ENCODE results near the gene RAET1E. TPM values are rescaled to one million over a fixed set of nuclear protein-coding genes. Genes with fewer than 3 reads are reported as not detected.
"Not testable (repeated sequence)": the region's sequence is repeated elsewhere in the genome, so short reads cannot be mapped to it uniquely, and the experiment has no call there.

RAET1E gene
- total RNA-seq, 1 donor from 2014 or later: 4.1 TPM

DNA sequence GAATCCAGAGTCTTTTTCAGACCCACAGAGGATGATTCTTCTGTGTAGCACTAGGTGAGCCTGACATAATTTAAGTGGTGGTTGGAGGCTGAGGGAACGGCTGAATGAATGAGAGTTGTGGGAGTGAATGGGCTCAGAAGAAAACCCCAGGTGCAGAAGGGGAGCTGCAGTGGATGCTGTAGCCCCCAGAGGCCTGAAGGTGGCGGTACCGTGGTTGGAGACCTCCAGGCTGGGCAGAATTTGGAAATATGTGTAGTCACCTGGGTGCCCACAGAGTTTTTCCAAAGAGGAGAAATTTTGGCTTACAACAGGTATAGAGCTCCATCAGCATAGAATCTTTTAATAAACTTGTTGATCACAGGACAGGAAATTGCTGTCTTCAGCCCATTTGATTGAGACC, 31.5 kb upstream of the RAET1E start:
- DNase-seq (ENCODE audit: low read depth): no peak

DNA sequence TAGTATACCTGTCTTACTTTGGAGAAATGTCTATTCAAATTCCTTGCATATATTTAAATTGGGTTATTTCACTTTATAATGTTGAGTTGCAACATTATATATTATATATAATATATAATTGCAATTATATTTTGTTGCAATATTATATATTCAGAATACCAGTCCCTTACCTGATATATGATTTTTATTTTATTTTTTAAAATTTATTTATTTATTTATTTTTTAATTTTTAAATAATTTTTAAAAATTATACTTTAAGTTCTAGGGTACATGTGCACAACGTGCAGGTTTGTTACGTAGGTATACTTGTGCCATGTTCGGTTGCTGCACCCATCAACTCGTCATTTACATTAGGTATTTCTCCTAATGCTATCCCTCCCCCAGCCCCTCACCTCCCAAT, 29.1 kb upstream of the RAET1E start:
- DNase-seq (ENCODE audit: low read depth): not testable (repeated sequence)

DNA sequence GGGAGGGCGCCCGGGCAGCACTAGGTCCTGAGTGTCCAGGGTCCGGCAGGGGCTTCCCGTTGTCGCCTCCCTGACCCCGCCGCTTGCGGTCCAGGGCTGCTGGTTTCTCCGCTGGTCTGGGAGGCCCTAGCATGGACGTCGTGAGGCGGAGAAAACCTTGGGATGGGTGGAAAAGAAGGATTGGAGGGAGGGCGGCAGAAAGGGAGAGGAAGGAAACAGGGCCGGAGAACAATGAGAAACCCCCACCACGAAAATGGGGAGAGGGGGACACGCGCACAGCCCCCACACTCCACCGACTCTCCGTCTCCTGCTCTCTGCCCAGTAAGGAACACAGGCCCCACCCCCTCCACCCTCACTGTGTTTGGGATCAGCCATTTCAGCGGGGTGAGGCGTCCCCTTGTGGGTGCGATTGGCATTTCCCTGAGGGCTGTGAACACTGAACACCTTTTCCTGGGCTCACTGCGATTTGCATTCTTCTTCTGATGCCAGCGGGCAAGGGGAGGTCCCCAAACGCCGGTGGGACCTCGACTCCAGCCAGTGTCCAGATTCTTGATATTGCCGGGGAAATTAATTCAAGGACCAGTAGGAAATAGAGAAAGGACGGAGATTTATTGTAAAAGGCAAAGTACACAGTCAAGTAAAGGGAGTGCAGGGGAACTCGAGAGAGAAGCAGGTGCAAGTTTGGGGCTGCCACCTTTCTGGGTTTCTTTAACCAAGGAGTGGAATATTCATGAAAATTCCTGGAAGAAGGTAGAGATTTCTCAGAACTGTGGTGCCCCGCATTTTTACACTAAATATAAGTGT, 28.3 kb upstream of the RAET1E start:
- peak; percentile 86 for DNase-seq (ENCODE audit: low read depth)

DNA sequence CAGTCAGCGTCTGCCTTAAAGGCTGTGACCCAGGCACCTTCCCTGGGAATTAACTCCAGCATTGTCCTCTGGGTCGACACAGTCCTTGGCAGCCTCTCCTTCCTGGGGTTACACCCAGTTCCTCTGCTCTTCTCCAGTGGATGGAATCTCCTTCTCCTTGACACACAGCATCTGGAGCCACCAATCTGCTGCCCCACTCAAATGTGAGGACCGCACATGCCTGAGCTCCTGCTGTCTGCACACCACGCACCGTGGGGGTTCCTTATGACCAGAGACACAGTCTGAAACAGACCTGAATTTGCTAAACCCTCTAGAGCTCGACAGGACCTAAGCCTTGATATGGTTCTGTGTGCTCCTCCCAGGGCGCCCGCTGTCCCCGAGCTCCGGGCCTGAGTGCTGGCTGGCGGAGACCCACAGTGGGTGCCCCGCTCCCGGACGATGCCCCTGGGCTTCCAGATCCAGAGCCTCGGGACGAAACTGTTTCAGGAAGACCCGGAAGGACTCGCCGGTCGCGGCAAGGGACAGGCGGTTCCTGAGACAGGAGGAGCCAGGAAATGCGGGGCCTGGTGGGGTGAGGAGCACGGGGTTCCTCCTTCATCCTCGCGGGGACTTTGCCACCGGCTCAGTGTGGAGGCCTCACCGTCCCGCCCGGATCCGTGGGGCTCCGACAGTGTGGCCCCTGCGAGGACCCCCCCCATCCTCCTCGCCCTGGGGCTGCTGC, 27.5 kb upstream of the RAET1E start:
- no peak for DNase-seq (ENCODE audit: low read depth)

DNA sequence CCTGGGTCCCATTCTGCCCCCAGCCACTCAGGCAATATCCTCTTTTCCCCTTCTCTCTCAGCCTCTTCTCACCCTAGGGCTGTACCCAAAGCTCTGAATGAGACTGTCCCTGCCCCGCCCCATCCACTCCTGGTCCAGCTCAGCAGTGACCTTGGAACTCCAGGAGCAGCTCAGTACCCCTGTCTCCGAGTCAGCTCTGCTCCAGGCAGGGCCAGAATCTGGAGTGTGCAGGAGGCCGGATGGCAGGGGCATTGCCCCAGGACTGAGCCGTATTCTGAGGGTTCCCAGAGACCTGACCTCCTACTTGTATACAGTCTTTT, 27.0 kb upstream of the RAET1E start:
- DNase-seq (ENCODE audit: low read depth): no peak

DNA sequence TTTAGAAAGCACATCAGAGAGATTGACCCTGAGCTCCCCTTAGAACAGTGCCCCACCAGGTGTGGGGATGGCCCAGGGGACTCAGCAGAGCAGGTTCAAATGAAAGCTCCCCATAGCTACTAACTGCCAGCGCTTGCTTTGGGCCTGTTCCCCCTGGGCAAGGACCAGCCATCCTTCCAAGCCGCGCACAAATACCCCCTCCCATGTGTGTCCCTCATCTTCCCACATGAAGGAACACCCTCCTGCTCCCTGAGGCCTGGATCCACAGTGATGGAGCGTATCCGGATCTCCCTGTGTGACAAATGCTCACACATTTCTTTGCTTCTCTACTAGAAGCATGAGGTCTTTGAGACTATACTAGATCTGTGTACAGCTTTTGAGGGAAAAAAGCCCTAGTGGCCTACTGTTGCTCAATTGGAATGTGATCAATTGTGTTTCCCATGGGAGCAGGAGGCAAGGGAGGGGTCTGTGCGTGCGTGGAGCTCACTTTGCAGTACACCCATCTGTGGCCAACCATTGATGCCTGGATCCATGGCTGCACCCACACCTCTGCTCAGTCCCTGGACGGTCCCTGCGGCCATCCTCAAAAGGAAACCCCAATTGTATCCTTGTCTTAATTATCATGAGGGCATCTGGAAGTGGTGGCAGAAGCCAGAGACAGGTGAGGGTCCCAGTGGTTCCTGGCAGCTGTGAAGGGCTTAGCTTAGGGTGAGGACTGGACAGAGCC, 26.5 kb upstream of the RAET1E start:
- no peak for DNase-seq (ENCODE audit: low read depth)

DNA sequence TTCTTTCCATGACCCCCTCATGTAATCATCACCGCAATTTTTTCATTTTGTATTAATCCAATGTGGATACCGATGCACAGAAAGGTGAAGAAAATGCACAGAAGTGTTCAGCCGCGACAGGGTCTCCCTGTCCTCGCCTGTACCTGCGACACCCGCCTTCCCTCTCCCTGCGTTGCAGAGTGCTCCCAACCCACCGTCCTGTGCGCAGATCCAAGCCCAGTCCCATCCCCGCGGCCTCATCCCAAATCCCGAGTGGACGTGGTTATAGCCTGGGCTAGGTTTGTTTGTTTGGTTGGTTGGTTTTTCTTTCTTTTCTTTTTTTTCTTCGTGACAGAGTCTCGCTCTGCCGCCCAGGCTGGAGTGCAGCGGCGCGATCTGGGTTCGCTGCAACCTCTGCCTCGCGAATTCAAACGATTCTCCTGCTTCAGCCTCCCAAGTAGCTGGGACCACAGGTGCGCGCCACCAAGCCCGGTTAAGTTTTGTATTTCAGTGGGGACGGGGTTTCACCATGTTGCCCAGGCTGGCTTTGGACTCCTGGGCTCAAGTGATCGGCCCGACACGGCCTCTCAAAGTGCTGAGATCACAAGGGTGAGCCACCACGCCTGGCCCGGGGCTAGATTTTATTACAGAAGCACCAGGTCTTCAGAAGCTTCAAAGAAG, 25.5 kb upstream of the RAET1E start:
- no peak for DNase-seq (ENCODE audit: low read depth)

DNA sequence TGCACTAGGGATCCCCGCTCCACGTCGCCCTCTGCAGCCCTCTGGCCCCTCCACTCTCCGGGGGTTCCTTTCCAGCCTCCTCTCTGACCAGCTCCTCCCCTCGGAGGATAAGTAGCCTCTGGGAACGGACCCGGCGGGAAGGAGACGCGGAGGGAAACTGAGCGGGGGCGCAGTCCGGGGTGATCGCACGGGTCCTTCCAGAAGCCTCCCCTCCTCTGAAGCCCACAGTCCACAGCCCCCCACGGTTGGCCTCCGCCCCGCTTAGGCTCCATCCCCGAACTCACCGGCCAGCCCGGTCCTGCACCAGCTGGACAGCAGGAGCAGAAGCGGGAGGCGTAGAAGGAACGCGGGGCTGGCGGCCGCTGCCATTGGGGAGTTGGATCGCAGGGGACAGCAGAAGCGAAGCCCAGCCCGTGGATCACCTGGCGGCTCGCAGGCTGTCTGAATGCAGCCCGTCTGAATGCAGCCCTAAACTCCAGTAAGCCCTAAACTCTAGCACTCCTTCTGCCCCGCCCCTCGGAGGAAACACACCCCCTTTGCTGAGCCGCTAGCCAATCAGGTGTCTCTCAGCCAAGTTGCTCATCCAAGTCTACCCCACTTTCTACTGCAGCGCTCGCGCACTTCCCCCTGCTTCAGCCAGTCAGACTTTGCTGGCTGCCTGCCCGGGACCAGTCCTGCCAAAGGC, 24.9 kb upstream of the RAET1E start, which contains the start of gene RAET1G:
Gene RAET1G, minus strand, starts transcription at position 480 of the 685 bp plus-strand sequence. Its CDS starts 111 bp downstream, at position 369.
- peak; percentile 90 for DNase-seq (ENCODE audit: low read depth)

DNA sequence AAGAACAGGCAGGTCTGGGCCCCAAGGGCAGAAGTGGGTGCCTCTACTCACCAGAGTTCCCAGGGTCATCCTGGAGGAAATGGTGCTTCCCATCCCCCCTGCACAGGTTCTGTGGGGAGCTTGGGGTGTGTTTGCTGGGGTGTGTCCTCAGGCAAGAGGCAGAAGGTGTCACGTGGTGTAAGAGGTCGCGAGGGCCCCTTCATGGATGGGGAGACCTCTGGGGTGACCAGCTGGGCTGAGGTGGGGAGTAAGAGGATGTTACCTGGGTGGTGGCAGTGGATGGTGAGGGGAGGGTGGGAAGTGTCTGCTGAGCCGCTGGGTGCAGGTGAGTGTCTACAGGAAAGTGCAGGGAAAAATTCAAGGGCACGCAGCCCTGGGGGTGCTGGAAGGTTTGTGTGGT, 24.2 kb upstream of the RAET1E start:
- not testable (repeated sequence) for DNase-seq (ENCODE audit: low read depth)

DNA sequence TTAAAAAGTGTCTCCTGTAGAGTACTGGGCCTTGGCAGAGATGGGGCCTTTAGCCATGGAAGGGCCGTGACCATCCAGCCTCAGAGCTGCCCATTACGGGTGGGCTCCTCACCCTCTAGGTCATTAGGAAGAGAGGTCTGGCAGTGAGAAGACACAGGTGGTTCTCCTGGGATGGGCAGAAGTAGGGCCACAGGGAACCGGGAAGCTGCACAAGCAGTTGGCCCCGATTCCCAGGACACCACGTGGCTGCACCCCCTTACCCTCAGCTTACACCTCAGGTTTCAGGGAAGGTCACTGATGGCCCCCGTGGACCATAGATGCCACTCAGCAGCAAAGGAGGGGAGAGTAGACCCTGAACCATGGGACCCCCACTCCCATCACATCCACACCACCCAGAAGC, 23.4 kb upstream of the RAET1E start:
- no peak for DNase-seq (ENCODE audit: low read depth)

DNA sequence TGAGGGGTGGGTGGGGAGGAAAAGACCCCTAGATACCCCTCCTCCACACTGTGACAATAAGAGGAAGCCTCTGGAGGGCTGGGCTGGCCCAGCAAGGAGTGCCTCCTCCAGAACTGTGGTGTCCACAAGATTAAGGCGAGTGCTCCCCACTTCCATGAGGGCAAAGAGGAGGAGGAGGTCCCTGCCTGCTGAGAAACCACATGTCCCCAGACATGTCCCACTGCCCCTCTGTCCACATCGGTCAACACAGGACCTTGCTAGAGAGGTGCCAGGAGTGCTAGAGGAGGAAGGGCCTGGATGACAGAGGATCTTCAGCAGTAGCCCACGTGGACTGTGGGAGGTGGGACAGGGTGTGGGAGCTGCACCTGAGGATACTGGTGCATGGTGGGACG, 21.9 kb upstream of the RAET1E start:
- no peak for DNase-seq (ENCODE audit: low read depth)

DNA sequence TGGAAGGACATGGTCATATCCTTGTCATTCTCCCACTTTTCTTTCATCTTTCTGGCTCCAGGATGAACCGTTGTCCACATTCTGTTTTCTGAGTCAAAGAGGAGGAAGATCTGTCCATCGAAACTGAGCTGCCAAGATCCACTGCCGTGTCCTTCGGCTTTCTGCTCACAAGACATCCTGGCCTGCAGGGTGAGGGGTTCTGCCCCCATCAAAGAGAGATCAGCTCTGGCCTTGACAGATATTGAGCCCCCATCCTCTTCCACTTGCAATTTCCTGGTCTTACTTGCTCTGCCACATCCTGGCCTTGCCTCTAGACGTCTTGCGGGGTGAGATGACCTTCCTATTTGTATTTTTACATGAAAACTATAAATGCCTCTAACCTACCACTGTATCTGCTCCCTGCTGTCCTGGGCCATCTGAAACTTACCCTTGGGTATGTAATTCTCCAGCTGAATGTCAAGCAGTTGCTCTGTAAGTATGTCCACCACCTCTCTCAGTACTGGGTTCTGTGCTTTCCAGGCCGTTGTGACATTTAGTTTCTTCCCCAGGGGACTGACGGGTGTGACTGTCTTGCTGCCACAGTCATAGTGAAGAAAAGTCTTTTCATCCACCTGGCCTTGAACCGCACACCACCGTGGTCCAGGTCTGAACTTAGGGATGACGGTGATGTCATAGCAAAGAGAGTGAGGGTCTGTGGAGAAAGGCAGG, 21.4 kb upstream of the RAET1E start:
- not testable (repeated sequence) for DNase-seq (ENCODE audit: low read depth)

DNA sequence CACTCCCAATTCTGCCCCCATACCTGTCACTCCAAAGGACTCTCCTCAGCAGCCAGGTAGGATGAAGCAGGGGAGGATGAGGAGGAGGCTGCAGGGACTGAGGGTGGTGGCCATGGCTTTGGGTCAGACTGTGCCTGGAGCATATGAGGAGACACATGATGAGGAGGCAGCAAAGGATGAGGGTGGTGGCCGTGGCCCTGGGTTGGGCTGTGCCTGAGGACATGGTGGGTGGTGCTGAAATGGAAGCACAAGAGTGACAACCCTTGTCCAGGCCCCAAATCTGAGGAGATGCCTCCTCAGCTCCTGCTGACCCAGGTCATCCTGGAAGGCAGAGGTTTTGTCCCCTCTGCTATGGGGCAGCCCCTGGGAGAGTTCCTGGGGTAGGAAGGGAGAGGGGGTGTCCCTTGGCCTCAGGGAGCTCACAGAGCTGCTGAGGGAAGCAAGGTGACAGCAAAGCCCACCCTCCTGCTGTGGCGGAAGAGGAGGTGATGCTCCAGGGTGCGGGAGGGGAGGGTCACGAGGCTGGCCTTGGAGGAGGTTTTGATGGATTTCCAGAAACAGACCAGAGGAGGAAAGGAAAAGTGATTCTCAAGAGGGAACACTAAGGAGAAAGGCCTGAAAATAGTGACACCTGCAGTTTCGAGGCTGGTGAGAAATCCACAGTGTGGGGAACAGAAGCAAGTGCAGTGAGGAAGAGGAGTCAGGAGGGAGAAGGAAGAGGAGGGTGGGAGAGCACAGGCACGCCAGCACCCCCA, 20.4 kb upstream of the RAET1E start:
- no peak for DNase-seq (ENCODE audit: low read depth)

DNA sequence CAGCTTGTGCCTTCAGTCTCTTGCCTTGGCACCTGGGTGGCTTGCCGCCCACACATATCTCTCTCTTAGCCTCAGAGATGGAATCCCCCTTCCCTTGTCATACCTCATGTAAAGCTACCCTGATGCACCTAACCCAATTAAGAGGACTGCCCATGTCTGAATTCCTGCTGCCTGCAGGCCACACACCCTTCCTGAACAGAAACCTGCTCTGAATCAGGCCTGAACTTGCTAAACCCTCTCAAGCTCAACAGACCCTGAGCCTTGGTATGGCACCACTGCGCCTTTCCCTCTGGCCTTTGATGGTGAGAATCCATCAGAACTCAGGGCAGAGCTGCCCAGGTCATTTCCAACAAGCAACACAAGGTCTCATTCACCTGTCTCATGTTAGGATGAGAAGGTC, 19.8 kb upstream of the RAET1E start:
- DNase-seq (ENCODE audit: low read depth): no peak

DNA sequence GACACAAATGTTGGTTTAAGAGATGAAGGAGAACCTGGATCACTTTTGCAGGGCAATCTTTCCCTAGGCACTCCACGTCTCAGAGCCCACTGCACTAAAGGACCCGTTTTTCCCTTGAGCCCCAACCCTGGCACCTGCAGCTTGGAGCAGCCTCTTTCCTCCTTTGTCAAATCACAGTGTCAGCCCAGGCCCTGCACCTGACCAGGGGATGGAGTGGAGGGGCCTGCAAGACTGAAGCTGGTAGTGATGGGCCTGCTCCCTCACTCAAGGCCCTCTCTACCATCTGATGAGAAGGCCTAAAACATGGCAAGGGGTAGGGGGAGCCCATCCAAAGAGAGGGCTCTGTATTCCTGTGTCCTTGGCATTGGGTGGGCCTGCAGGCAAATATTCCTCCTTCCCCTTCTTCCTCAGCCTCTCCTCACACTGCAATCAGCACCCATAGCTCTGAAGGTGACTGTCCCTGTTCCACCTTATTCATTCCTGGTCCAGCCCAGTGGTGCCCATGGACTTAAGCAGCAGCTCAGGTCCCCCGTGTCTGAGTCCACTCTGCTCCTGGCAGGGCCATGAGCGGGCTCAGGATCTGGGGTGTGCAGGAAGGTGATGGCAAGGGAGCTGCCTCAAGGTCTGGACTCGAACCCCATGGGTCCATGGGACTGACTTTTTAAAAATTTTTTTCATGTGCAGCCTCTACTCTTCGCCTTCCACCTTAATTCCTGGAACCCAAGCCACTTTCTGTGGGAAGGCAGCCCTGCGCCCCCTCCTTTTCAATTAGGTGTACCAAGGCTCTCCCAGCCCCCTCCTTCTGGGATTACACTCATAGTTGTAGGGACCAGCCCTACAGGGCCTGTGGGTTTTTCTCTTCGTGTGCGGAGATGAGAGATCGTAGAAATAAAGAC, 18.3 kb upstream of the RAET1E start:
- DNase-seq (ENCODE audit: low read depth): no peak

DNA sequence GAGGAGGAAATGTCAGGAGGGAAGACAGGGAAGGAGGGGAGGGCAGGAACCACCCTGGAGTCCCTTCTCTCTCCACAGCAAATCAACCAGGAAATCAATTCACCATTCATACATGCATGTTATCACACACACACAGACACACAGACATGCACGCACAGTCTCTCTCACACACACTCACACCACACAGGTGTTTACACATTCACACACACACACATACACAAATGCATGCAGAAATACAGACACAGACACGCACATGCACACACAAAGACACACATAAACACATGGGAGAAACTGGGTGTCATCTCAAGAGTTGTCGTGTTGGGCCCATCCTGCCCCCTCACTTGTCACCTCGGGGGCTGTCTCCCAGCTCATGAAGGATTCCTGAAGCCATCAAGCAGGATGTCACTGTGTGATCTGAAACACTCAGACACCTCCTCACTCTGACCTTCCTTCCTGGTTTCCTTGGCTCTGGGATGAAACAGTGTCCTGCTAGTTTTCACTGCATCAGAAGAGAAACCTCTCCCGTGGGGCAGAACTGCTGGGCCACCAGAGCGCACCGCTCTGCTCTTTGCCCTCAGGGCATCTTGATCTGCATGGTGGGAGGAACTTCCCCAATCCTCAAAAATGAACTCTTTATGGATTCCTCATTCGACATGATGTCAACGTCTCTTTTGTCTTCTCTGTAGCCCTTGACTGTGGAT, 15.8 kb upstream of the RAET1E start:
- DNase-seq (ENCODE audit: low read depth): no peak

DNA sequence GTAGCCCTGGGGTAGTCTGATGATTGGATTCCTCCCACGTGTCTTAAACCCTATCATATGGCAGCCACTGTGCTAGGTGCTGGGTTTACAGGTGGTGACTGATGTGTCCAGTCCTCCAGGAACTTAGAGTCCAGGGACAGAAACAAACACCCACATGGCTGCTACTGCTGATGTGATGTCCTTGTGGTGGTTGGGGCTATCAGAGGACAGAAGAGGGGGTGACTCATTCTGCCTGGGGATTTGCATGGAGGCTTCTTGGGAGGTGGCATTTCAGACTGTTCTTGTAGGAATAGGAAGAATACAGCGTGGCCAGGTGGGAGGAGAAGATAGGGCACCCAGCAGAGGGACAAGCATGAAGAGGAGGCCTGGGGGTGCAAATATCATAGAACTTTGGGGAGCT, 15.2 kb upstream of the RAET1E start:
- no peak for DNase-seq (ENCODE audit: low read depth)

DNA sequence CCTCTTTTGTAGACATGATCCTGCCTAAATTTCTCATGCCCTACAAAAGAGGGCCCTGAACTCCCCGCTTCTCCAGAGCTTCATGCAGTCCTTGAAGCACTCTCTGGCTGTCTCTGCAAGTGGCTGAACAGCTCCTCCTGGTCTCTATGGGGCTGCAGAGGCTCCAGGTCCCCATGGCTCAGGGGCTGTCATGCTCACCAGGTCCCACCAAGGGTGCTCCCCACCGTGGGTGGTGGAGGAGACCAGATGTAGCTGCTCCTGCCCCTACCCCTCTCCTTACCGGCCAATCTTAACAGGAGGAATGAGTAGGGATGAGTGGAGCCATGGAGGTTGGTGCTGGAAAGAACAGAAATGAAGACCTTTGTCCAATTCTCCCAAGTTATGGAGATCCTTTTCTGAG, 14.8 kb upstream of the RAET1E start:
- DNase-seq (ENCODE audit: low read depth): not testable (repeated sequence)
